ENCODE data around the gene NKX1-1.

NKX1-1 gene

GRCh38 chr4:1385373-1386340, 20.6 kb downstream of the NKX1-1 start:
- DNase-seq (ENCODE audit: low spot score): no peak

- no peak for DNase-seq (ENCODE audit: low spot score)
Observed at GRCh38 chr4:1384675-1385372, 21.4 kb downstream of the NKX1-1 start.

DNA sequence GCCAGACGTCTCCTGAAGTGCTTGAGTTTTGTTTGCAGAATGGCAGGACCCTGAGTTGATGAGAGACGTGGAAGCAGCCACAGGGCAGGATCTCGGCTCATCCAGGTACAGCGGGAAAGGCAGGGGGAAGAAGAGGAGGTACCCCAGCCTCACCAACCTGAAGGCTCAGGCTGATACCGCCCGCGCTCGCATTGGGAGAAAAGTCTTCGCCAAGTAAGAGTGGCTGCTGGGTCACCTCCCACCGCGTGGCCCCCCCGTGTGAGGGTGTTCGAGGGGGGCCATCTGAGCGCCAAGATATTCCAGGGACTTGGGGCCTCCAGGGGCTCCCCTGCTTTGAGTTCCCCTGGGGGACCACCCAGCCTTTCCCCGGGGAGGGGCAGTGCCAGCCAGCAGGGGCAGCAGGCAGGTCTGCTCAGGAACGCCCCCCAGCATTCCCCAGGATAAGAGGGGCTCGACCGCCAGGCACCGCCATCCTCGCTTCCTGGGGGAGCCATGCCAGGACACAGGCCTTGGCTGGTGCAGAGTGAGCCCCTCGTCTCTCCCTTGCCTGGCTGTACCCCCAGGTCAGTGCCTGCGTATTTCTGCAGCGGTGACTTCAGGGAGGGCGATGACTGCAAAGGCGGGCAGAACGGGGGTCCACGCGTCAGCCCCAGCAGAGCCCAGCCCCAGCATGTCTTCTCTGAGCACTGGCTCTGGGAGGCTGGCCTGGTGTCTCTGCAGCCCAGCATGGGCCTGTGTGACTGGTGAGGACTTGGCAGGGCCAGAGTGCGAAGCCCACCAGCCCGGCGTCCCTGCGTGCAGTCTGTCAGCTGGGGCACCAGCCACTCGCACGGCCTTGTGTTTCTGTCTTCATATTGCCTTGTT, 22.3 kb downstream of the NKX1-1 start:
- DNase-seq (ENCODE audit: low spot score): no peak

GRCh38 chr4:1382776-1383727, 23.2 kb downstream of the NKX1-1 start:
- DNase-seq (ENCODE audit: low spot score): no peak

DNA sequence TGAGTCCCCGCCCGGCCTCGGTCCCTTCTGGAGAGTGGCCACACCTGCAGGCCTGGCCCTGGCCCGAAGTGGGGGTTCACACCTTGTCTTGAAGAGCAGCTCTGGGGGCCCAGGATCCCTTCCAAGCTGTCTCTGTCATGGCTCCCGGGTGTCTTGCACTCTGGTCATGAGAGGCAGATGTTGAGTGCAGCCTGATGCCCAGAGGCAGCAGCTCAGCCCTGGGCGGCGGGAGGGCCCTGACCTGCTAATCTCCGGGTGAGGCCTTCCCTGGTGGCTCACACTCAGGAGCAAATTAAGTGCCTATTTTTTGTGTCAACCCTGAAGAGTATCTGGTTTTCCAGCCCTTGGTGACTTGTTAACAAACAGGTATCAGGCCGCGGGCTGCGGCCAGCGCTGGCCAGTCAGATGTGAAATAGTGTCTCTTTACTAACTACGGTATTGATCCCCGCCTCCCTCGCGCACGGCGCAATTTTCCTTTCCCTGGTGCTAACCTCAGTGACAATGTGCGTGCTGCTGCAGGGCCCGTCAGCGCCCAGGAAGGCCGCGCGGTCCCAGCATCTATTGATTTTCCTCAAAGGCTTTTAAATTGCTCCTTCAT, 24.2 kb downstream of the NKX1-1 start:
- no peak for DNase-seq (ENCODE audit: low spot score)

DNA sequence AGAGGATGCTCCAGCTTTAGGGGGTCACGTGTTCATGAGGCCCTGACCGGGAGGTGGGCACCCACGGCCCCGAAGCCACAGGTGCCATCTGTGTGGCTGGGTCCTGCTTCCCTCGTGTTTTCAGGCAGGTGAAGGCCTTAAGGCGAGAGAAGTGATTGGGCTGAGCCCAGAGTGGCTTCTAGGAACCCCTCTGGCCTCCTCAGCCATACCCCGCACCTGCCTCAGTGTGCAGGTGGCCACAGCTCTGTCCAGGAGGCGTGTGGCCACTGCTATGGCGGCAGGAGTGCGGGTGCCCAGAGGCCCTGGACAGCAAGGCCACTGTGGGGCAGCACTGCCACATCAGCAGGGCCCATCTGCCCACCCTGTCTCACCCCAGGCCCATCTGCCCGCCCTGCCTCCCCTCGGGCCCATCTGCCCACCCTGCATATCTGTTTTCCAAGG, 25.0 kb downstream of the NKX1-1 start:
- DNase-seq (ENCODE audit: low spot score): no peak

- DNase-seq (ENCODE audit: low spot score): no peak
Observed at GRCh38 chr4:1380368-1381151, 25.7 kb downstream of the NKX1-1 start.

DNA sequence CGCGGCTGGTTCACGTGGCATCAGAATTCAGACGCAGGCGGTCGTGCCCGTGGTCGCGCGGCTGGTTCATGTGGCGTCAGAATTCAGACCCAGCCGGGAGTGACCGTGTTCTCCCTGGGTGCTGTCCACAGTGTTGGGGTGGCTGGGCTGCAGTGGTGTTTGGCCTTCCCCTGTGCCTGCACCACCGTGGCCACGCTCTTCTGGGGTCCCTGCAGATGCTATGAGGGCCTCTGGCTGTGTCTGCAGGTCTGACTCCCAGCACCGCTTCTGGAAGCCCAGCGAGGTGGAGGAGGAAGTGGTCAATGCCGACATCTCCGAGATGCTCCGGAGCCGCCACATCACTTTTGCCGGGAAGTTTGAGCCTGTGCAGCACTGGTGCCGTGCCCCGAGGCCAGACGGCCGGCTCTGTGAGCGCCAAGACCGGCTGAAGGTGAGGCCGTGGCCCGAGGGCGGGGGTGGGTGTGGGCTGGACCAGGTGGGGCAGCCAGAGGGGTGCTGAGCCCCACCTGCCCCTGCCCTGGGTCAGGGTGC, 26.4 kb downstream of the NKX1-1 start:
- no peak for DNase-seq (ENCODE audit: low spot score)

DNA sequence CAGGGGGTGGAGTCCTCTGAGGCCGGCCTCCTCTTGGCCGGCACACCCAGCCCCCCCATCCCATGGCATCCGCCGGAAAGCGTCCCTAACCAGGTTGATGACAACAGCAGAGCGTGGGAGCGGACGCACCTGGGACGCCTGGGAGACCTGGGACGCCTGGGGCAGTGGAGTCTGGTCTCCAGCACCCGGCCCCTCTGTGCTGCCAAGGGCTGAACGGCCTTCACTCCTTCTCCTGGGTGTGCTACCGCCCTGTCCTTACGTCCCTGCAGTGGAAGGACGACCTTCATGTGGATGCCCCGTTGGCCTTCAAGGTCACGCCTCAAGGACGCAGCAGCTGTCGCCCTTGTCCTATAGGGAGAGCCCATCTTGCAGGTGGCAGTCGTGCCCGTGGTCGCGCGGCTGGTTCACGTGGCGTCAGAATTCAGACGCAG, 26.9 kb downstream of the NKX1-1 start:
- DNase-seq (ENCODE audit: low spot score): no peak

DNA sequence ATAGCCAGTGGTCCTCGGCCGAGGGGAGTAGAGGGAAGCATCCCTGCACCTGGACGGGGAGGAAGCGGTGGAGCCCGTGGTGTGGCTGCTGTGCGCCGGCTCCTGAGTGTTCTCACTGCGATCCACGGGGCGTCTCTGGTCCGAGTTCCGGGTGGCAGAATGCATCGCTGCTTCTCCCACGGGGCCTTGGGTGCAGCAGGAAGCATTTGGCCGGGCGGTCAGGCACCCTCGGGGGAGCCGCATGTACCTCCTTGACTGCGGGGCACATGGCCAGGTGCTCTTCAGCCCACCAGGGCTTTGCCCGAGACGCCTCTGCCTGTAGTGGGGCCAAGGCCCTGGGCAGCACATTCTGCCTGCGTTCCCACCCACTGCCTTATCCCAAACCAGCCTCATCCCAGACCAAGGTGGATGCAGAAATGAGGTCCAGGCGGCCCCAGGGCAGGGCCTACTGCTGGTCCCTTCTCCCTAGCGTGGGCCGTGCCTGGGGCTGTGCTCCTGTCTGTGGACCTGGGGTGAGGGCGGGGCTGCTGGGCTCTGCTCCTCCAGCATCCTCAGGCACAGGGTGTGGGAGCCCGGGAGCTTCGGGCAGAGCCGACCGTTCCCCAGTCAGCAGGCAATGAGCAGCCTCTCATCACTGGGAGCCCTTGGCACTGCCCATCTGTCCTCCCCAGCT, 27.5 kb downstream of the NKX1-1 start:
- no peak for DNase-seq (ENCODE audit: low spot score)

- DNase-seq (ENCODE audit: low spot score): no peak
Observed at GRCh38 chr4:1377606-1378261, 28.5 kb downstream of the NKX1-1 start.

GRCh38 chr4:1376841-1377605, 29.2 kb downstream of the NKX1-1 start:
- no peak for DNase-seq (ENCODE audit: low spot score)

GRCh38 chr4:1376391-1376840, 29.8 kb downstream of the NKX1-1 start:
- no peak for DNase-seq (ENCODE audit: low spot score)

DNA sequence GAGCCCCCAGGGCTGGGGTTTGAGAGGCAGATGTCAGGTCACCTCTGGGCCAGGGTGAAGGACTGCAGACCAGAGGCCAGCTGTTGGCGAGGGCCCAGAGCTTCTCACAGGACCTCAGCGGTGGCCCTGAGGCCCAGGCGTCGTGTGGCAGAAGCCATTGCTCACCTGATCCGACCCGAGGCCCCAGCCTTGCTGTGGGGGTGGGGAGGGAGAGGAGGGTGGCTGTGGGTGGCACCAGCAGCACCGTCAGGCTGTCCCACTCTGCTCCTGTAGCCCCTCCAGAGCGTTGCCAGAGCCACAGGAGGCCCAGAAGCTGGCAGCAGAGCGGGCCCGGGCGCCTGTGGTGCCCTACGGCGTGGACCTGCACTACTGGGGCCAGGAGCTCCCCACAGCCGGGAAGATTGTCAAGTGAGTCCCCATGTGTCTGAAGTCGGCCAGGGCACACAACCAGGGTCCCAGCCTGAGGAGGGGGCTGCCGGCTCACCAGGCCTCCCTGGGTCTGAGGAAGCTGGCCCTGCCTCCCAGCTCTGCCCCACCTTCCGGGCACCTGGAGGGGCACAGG, 30.4 kb downstream of the NKX1-1 start:
- no peak for DNase-seq (ENCODE audit: low spot score)

GRCh38 chr4:1375051-1375721, 31.1 kb downstream of the NKX1-1 start:
- DNase-seq (ENCODE audit: low spot score): no peak

- no peak for DNase-seq (ENCODE audit: low spot score)
Observed at GRCh38 chr4:1374706-1375045, 31.6 kb downstream of the NKX1-1 start.

Measured in kidney capillary endothelial cell (primary cell).